LHCN-M2 (cell line): ENCODE data around the gene CEP78. TPM values are rescaled to one million over a fixed set of nuclear protein-coding genes. Genes with fewer than 3 reads are reported as not detected.
"Not testable (repeated sequence)": the region's sequence is repeated elsewhere in the genome, so short reads cannot be mapped to it uniquely, and the experiment has no call there.

ENCODE experiments used
- DNase-seq: peaks from one replicate; pipeline ENCODE4 v3.0.0-alpha.2; 2012; ENCODE audit warnings: low read depth
- total RNA-seq: library from RNA; depleted of rRNA; stranded (reverse); fragments of >200 nt; gene quantifications from 2 replicates; pipeline ENCODE4 v1.2.3, GENCODE V29; 2014

The CEP78 gene
- total RNA-seq, 1 experiment from 2014 or later = 34.2 TPM

GRCh38 chr9:78235256-78235761 lies 566 bp upstream of the CEP78 start:
- no peak for DNase-seq

DNA sequence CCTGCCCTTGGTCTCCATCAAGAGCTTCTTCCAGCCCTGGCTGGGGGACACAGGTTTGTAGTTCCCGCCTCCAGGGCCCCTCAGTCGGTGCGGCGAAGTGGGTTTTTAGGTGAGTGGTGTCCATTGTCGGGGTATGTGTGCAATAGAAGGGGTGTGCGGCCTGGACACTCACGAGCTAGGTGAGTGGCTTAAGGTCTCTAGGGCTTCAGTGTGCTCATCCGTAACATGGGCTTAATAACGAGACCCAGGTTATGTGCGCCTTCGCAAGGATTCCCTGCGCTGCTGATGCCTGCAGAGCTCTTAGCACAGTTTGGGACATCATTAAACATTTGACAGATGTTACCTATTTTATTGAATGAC lies 656 bp downstream of the CEP78 start:
- no peak for DNase-seq

- DNase-seq = no peak
Measured at GRCh38 chr9:78238046-78239038, 2.5 kb downstream of the CEP78 start.

DNA sequence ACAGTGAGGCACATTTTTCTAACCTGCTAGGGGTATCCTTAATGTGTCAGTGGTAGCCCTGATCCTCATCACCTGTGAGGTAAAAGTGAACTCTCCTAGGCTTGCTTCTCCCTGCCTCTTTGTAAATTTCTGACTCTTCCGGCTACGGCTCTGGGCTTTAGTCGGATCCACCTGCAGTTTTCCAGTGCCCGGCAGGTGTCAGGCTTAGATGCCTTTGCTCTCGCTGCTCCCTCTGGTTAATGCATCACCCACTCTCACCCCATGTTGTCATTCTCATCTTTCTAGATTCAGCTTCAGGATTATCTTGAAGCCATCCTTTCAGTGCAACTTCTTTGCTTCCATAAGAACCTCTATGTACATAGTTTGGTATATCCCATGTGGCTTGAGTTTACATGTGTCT lies 3.6 kb downstream of the CEP78 start:
- no peak for DNase-seq

DNA sequence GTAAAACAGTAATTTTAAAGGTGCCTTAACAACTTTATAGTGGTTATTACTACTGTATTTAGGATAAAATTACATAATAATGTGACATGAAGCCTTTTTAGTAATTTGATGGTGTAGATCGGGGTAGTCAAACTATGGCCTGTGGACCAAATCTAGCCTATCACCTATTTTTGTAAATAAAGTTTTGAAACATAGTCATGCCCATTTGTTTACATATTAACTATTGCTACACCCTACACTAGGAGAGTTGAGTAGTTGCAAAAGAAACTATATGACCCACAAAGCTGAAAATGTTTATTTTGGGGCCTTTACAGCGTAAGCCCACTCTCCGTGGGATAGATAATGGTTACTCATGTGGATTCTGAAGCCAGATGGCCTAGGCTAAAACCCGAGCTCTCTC lies 6.2 kb downstream of the CEP78 start:
- no peak for DNase-seq

- no peak for DNase-seq
Measured at GRCh38 chr9:78243130-78243529, 7.3 kb downstream of the CEP78 start.

GRCh38 chr9:78245401-78245800 lies 9.5 kb downstream of the CEP78 start:
- DNase-seq = no peak

GRCh38 chr9:78248635-78249034 lies 12.8 kb downstream of the CEP78 start:
- DNase-seq = no peak

DNA sequence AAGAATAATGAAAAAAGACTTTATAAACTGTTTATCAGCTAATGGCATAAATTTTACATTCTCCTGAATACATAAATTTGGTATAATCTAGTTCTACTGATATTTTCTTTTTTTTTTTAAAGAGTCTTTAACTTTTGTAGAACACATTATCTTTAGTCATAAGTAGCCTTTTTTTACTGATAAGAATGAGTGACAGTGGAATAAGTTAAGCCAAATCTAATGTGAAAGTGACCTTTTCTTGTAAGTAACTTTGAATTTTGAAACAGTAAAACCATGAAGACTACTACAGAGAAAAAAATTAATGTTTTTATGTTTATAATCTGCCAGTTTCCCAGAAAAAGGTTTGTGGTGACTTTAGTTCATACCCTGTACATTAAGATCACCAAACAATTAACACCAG lies 13.7 kb downstream of the CEP78 start:
- DNase-seq = no peak

DNA sequence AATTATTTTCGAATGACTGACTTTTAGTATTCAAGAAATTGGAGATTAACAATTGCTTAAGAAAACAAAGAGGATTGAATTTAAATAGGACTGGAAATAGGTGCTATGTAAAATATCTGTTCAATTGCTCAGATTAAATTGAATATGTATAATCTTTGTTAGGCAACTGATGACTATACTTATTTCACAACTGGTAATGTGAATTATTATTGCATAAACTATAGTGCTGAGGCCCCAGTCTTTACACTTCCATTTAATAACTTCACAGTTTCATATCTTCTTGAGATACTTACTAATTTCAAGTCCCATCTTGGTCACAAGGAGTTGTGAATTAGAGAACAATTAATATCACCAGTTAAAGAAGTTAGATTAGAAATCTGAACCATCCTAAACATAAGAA lies 16.7 kb downstream of the CEP78 start:
- no peak for DNase-seq

DNA sequence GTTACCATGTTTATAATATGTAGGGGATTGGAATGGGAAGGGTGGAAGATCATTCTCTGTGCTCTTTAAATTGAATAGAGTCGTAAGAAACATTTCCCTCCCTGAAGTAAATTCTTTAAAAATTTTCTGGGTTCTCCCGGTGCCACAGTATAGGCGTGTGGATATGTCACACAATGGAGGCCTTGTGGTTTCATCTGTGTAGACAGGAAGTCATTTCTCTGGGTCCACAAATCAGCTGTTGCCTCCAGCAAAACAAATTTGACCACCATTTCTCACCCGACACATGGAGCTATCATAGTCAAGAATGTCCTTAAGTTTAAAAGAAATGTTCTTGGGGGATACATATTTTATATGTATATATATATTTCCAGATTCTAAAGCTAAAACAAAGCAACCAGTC lies 17.4 kb downstream of the CEP78 start:
- DNase-seq = no peak

- peak; percentile 36 for DNase-seq
Measured at GRCh38 chr9:78261403-78262001, 25.6 kb downstream of the CEP78 start.

DNA sequence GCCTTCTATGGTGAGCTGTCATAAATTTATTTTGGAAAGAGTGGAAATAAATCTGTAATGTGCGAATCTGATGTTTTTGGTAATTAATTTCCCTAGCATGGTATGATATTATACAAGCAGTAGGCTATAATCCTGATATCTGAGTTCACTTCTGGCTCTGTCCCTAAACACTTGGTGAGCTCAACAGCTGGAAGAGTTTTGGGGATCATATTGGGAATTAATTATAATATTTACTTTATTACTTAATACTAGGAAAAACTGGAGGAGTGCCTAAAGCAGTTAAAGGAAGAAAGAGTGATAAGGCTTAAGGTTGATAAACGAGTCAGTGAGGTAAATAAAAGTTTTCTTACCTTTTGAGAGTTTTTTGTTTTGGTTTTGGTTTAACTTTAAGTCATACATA lies 26.8 kb downstream of the CEP78 start:
- DNase-seq = no peak

DNA sequence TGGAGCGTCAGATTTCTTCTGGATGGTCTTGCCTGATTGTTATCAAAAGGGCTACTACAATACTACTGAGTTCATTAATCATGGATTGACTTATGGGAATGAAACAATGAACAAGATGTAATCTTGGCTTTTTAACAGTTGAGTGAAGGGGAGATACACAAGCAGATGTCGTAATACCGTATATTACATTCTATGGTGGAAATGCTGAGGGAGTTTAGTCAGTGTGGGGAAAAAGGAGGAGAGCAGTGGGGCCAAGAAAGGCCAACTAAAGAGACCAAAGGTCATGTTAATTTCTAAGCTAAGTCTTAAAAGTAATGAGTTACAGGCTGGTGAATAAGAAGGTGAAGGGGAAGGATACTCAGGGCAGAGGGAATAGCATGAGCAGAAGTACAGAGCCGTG lies 32.0 kb downstream of the CEP78 start:
- DNase-seq = no peak

DNA sequence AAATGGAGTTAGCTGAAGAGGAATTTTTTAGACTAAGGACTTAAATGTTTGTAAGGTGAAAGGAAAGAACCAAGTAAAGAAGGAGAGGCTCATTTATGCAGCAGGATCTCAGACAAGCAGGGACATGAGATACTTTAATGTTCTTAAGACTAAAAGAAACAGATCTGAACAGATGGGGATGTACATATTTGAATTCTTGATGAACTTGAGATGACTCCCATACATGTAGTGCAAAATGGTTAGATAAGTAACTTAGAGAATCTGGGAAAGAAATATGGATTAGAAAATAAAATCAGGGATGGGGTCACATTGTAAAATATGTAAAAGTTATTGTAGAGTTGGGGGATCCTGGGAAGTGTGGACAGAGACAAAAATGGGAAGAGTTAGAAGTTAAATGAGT lies 33.9 kb downstream of the CEP78 start:
- no peak for DNase-seq

- DNase-seq = no peak
Measured at GRCh38 chr9:78272307-78272706, 36.4 kb downstream of the CEP78 start.

- DNase-seq = no peak
Measured at GRCh38 chr9:78273761-78274160, 37.9 kb downstream of the CEP78 start.

GRCh38 chr9:78278177-78278777 lies 42.4 kb downstream of the CEP78 start:
- DNase-seq = peak; percentile 87

GRCh38 chr9:78278801-78279200 lies 42.9 kb downstream of the CEP78 start:
- DNase-seq = no peak

- DNase-seq = peak; percentile 98
Measured at GRCh38 chr9:78280982-78281668, 45.2 kb downstream of the CEP78 start.

DNA sequence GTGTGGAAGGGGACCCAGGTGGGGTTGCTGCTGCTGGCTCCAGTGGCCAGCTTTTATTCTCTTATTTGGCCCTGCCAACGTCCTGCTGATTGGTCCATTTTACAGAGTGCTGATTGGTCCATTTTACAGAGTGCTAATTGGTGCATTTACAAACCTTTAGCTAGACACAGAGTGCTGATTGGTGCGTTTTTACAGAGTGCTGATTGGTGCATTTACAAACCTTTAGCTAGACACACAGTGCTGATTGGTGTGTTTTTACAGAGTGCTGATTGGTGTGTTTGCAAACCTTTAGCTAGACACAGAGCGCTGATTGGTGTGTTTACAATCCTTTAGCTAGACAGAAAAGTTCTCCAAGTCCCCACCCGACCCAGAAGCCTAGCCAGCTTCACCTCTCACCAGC lies 48.3 kb downstream of the CEP78 start:
- DNase-seq = not testable (repeated sequence)

DNA sequence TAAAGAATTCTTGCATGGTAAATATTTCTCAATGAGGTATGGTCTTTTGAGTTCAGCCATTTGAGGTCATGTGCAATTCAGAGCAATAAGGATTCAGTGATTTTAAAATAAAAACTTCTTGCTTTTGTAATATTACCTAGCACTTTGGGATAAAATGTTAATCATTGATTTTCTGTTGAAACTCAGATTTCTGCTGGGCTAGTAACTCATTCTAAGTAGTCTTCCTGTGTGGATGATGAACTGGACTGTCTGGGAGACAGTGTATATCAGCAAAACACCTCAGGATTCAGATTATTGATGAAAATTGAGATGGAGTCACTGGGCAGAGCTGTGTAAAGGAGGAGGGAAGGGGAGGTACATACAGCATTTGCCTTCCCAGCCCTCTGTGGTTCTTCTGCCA lies 50.2 kb downstream of the CEP78 start:
- DNase-seq = no peak
